Right atrium auricular region (tissue), 2 donors: ENCODE data around the gene MBD3L5. TPM values are rescaled to one million over a fixed set of nuclear protein-coding genes. Genes with fewer than 3 reads are reported as not detected.
"Not testable (repeated sequence)": the region's sequence is repeated elsewhere in the genome, so short reads cannot be mapped to it uniquely, and the experiment has no call there.

Source experiments
- DNase-seq: peaks from one replicate; pipeline ENCODE4 v3.0.0-alpha.2; 2019; ENCODE audit warnings: low spot score
- H3K27ac ChIP-seq, 2 donors: fragments of 200-600 bp; sonication (generic); 1 replicate in 1 of 2; 2 replicates in 1 of 2; pipeline ENCODE4 v1.5.1; 2016 to 2019
- H3K27me3 ChIP-seq, 2 donors: fragments of 200-600 bp; sonication (generic); one replicate each; pipeline versions ENCODE4 v1.5.1 to v1.6.0; 2017 to 2019
- H3K36me3 ChIP-seq: fragments of 200-600 bp; sonication (generic); one replicate; pipeline ENCODE4 v1.5.1; 2016
- H3K4me1 ChIP-seq, 2 donors: fragments of 200-600 bp; sonication (generic); one replicate each; pipeline versions ENCODE4 v1.5.1 to v1.6.0; 2017 to 2019
- H3K4me3 ChIP-seq, 2 donors: fragments of 200-600 bp; sonication (generic); 1 replicate in 1 of 2; 2 replicates in 1 of 2; pipeline ENCODE4 v1.5.1; 2017 to 2019; ENCODE audit warnings: mild to moderate bottlenecking in 1 of 2, moderate library complexity in 1 of 2
- H3K9me3 ChIP-seq, 2 donors: fragments of 200-600 bp; sonication (generic); one replicate each; pipeline ENCODE4 v1.5.1; 2019
- total RNA-seq, 2 donors: library from RNA; depleted of rRNA; stranded (reverse); fragments of >200 nt; gene quantifications; one replicate each; pipeline ENCODE4 v1.1.0, GENCODE V29; 2016
- TF ChIP-seq, protein P1 (sequence below), 2 donors: fragments of 200-600 bp; sonication (generic); IDR thresholded peaks; one replicate each; pipeline ENCODE4 v1.5.1; 2019; ENCODE audit warnings: antibody characterized with exemption in 2 of 2

The MBD3L5 gene
- not detected for total RNA-seq

GRCh38 chr19:7030278-7030677 is at the start of gene MBD3L5:
MBD3L5 (plus strand) TSS chr19:7030578; CDS start chr19:7030612, 34 bp downstream.
- not testable (repeated sequence) for H3K27ac ChIP-seq, H3K9me3 ChIP-seq, H3K4me1 ChIP-seq, DNase-seq, H3K27me3 ChIP-seq, H3K4me3 ChIP-seq, H3K36me3 ChIP-seq

DNA sequence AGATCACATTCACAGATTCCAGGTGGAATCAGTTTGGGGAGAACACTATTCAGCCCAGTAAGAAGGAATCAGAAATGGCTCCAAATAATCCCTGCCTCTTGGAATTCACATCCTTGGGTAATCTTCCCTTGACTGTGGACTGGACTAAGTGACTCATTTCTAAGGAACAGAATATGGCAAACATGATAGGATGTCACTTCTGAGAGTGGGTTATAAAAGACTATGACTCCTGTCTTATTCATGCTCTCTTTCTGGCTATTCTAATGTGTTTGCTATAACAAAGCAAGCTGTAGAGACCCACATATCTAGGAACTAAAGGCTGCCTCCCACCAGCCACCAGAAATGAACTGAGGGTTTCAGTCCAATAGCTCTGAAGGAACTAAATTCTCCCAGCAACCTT is 46.9 kb upstream of the MBD3L5 start:
- no peaks in the 10 kb centered on the region for H3K36me3 ChIP-seq
- TF ChIP-seq, protein P1, sequence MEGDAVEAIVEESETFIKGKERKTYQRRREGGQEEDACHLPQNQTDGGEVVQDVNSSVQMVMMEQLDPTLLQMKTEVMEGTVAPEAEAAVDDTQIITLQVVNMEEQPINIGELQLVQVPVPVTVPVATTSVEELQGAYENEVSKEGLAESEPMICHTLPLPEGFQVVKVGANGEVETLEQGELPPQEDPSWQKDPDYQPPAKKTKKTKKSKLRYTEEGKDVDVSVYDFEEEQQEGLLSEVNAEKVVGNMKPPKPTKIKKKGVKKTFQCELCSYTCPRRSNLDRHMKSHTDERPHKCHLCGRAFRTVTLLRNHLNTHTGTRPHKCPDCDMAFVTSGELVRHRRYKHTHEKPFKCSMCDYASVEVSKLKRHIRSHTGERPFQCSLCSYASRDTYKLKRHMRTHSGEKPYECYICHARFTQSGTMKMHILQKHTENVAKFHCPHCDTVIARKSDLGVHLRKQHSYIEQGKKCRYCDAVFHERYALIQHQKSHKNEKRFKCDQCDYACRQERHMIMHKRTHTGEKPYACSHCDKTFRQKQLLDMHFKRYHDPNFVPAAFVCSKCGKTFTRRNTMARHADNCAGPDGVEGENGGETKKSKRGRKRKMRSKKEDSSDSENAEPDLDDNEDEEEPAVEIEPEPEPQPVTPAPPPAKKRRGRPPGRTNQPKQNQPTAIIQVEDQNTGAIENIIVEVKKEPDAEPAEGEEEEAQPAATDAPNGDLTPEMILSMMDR (IDR thresholded peaks at IDR 0.05): no peak
- no peaks in the 10 kb centered on the region for H3K4me1 ChIP-seq
- no peak overlapping the region for H3K4me3 ChIP-seq
- H3K27ac ChIP-seq: no peak overlapping the region
- no peak for DNase-seq
- H3K9me3 ChIP-seq: peaks cover 0 to 43% of the 10 kb centered on the region in 2 donors
- no peaks in the 10 kb centered on the region for H3K27me3 ChIP-seq

DNA sequence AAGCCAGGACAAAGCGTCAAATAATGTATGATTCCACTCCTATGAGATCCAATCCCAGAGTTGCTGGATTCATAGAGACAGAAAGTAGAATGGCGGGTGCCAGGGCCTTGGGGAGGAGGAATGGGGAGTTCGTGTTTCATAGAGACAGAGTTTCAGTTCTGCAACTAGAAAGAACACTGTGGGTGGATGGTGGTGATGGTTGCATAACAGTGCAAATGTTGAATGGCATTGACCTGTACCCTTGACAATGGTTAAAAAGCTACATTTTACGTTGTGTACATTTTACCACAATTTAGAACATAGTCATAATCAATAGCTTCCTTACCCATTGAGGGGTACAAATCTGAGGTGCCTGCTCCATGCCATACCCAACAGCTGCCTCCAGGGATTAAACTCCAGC is 42.5 kb upstream of the MBD3L5 start:
- H3K27me3 ChIP-seq: no peaks in the 10 kb centered on the region
- H3K27ac ChIP-seq: no peak overlapping the region
- DNase-seq: no peak
- H3K4me3 ChIP-seq: no peak overlapping the region
- peaks cover 0 to 36% of the 10 kb centered on the region in 2 donors for H3K9me3 ChIP-seq
- no peaks in the 10 kb centered on the region for H3K4me1 ChIP-seq
- TF ChIP-seq, protein P1 (IDR thresholded peaks at IDR 0.05): no peak
- H3K36me3 ChIP-seq: no peaks in the 10 kb centered on the region

DNA sequence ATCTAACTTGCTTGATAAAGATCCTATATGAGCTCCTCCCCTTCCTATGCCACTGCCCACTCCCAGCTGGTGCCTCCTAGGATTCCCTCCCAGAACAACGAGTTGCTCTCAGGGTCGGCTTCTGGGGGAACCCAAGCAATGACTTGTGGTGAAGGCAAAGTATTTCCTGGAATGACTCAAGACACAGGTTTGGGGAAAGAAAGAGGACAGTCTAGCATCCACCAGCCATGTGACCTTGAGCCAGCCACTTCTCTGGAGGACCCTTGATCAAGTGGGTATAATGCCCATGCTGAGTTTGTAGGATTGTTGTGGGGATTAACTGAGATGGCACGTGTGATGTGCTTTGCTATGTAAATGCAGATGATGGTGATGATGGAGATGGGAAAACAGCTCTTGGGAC is 42.1 kb upstream of the MBD3L5 start:
- H3K4me1 ChIP-seq: no peaks in the 10 kb centered on the region
- H3K4me3 ChIP-seq: no peak overlapping the region
- H3K36me3 ChIP-seq: no peaks in the 10 kb centered on the region
- no peak overlapping the region for H3K27ac ChIP-seq
- peaks cover 0 to 32% of the 10 kb centered on the region in 2 donors for H3K9me3 ChIP-seq
- DNase-seq: no peak
- TF ChIP-seq, protein P1 (IDR thresholded peaks at IDR 0.05): no peak
- no peaks in the 10 kb centered on the region for H3K27me3 ChIP-seq

DNA sequence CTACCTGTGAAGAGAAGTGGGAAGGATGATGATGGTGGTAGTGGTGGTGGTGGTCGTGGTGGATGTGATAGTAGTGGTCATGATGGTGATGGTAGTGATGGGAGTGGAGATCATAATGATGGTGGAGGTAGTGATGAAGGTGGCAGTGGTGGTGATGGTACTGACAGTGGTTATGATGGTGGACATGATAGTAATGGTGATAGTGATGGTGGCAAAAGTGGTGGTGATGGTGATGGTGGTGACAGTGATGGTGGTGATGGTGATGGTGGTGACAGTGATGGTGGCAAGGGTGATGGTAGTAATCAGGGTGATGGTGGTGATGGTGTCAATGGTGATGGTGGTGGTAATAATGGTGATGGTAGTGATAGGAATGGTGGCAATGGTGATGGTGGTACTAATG is 35.3 kb upstream of the MBD3L5 start:
- Histone ChIP-seq H3K4me1 (no peaks in the 10 kb centered on the region), H3K36me3 (no peaks in the 10 kb centered on the region), H3K27ac (no peak overlapping the region), H3K27me3 (no peaks in the 10 kb centered on the region), H3K4me3 (no peak overlapping the region), H3K9me3 (no peaks in the 10 kb centered on the region)
- TF ChIP-seq, protein P1 (IDR thresholded peaks at IDR 0.05): no peak
- DNase-seq: no peak

DNA sequence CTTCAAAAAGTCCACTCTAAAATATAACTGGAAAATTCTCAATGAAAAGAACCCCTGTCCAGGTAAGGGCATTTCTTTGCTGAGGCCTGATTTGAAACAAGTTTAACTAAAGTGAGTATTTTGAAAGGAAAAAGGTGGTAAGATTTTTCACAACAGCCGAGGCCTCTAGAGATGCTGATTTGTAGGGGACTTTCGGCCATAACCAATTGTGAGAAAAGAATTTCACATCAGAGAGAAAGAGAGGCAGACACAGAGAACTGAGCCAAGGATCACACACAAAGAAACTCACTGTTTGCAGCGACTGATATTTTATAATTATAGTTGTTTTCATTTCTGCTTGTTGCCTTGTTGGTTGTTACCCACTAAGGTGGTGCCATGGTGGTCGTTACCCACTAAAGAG is 33.6 kb upstream of the MBD3L5 start:
- no peak overlapping the region for H3K4me3 ChIP-seq
- no peak for DNase-seq
- no peak overlapping the region for H3K27ac ChIP-seq
- H3K36me3 ChIP-seq: no peaks in the 10 kb centered on the region
- TF ChIP-seq, protein P1 (IDR thresholded peaks at IDR 0.05): no peak
- H3K27me3 ChIP-seq: no peaks in the 10 kb centered on the region
- no peaks in the 10 kb centered on the region for H3K9me3 ChIP-seq
- H3K4me1 ChIP-seq: no peaks in the 10 kb centered on the region
